Fibroblast of peridontal ligament (primary cell): ENCODE results near the gene SIL1.
"Not testable (repeated sequence)": the region's sequence is repeated elsewhere in the genome, so short reads cannot be mapped to it uniquely, and the experiment has no call there.

Experiments
- DNase-seq: peaks from one replicate; pipeline ENCODE4 v3.0.0-alpha.2; 2010; ENCODE audit errors: extremely low read depth

Gene SIL1

GRCh38 chr5:139177281-139177680 lies 20.9 kb downstream of the SIL1 start:
- DNase-seq = not testable (repeated sequence)

DNA sequence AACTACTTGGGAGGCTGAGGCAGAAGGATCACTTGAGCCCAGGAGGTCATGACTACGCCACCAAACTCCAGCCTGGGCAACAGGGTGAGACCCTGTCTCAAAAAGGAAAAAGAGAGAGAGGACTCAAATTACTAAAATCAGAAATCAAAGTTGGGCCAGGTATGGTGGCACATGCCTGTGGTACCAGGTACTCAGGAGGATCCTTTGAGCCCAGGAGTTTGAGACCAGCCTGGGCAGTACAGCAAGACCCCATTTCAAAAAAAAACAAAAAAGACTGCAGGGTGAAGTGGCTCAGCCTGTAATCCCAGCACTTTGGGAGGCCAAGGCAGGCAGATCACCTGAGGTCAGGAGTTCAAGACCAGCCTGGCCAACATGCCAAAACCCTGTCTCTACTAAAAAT lies 23.8 kb downstream of the SIL1 start:
- not testable (repeated sequence) for DNase-seq

DNA sequence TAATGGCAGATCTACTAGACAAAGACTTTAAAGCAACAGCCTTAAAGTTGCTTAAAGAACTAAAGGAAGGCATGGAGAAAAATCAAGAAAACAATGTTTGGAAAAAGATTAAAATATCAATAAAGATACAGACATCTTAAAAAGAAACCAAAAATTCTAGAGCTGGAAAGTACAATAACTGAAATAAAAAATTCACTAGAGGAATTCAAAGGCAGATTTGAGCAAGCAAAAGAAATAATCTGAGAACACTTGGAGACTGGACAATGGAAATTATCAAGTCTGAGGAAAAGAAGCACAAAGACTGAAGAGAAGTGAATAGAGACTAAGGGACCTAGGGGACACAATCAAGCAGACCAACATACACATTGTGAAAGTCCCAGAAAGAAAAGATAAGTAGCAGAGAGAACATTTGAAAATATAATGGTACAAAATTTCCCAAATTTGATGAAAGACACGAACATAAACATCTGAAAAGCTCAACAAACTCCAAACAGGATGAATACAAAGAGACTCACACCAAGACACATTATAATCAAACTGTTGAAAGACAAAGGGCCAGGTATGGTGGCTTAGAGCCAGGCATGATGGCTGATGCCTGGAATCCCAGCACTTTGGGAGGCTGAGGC lies 26.3 kb downstream of the SIL1 start:
- peak; percentile 19 for DNase-seq

DNA sequence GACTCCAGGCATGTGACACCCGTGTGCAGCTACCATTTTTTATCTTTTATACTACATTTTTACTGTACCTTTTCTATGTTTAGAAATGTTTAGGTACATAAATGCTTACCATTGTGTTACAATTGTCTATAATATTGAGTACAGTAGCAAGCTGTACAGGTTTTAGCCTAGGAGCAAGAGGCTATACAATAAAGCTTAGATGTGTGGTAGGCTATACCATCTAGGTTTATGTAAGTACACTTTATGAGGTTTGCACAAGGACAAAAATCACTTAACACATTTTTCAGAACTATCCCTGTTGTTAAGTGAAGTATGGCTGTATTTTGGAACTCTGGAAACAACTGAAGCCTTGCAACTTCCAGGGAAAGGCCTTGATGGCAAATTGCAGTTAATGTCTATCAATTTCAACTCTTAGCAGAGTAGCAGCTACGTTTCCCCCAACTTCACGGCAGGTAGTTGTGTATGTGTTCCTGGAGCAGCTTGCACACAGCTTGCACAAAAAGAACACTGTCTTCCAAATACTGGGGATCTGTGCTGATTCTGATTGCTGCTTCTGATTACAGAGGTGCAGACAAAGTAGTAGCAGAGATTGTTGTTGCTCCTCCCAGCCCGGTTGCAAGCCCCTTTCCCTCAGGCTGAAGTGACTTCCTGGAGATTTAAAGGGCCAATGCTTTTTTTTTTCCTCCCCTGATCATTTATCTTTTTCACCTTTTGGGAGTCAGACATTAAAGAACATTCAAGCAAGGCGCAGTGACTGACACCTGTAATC lies 30.0 kb downstream of the SIL1 start:
- DNase-seq = peak; percentile 11

- DNase-seq = no peak
Observed at GRCh38 chr5:139167533-139167932, 30.6 kb downstream of the SIL1 start.

DNA sequence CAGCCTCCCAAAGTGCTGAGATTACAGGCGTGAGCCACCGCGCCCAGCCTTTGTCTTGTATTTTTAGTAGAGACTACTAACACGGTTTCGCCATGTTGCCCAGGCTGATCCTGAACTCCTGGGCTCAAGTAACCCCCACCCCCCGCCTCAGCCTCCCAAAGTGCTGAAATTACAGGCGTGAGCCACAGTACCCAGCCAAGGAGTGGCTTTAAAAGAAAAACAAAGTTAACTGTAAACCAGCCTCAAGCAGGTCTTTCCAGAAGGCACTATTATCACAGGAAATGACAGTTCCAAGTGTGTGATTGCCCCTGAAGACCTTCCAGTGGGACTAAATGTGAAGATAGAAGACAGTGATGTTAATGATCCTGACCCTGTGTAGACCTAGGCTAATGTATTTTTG lies 31.1 kb downstream of the SIL1 start:
- no peak for DNase-seq

GRCh38 chr5:139164897-139165296 lies 33.3 kb downstream of the SIL1 start:
- not testable (repeated sequence) for DNase-seq

GRCh38 chr5:139164020-139164419 lies 34.1 kb downstream of the SIL1 start:
- no peak for DNase-seq

DNA sequence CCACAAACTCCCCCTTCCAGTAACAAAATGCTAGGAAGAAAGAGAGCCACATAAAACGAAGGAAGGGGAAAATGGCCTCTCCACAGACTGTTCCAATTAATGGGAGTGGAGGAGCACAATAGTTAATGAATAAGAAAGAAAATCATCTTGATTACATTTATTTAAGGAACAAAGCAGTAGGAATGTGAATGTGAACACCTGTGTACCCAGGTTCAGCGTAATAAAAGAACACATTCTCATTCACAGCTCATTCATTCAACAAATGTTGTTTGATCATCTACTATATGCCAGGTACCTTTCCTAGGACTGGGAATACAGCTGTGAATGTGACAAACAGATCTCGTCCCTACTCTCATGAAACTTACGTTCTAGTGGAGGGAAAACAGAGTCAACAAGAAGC lies 35.7 kb downstream of the SIL1 start:
- no peak for DNase-seq

- DNase-seq = no peak
Observed at GRCh38 chr5:139158791-139159190, 39.4 kb downstream of the SIL1 start.

DNA sequence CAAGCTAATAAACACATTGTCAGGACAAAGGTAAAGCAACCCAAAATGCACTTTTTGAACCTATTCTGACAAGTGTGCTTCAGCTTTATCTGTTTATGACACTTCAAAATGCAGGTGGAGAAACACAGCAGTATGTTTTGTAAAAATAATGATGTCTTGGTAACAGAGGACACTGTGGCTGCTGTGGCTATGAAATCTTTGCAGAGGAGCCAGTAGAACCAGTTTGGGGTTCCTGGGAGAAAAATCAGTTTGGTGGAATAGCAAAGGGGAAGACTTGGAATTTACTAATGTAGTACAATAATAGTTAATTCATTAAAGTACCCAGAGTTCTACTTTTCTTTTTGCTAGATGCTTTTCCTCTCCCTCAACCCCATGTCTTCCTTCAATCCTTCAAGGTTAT lies 40.6 kb downstream of the SIL1 start:
- no peak for DNase-seq

DNA sequence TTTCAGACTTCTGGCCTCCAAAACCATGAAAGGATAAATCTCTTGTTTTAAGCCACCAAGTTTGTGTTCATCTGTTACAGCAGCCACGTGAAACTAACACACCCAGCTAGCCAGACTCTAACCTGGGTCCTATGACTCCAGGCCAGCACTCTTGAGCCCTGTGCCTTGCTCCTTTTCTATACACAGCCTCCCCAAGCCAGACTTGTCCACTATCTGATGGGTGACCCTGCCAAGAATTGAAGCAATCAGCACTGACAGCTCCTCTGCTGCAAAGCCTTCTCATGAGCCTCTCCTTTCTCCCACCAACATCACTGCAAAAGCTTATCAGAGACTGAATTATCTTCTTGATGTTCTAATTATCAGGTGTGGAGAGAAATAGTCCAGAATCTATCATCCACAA lies 41.4 kb downstream of the SIL1 start:
- DNase-seq = no peak

- DNase-seq = no peak
Observed at GRCh38 chr5:139155333-139155732, 42.8 kb downstream of the SIL1 start.

DNA sequence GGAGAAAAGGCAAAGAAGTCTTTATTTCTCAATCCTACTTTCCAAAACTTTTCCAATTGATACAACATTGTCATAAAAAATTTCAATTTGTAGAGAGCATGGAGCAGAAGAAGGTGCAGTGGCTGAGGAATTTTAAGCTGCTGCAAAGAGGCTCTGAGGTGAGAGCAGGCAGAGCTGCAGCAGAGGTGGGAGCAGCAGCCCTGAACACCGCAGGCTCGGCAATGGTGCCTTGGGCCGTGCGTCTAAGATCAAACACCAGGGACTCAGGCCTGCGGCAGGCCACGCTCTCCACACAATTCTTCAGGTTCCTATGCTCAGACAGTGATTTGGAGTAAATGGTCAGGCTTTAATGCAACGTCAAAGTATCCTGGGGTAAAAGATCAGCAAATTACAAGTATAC lies 46.3 kb downstream of the SIL1 start:
- no peak for DNase-seq

DNA sequence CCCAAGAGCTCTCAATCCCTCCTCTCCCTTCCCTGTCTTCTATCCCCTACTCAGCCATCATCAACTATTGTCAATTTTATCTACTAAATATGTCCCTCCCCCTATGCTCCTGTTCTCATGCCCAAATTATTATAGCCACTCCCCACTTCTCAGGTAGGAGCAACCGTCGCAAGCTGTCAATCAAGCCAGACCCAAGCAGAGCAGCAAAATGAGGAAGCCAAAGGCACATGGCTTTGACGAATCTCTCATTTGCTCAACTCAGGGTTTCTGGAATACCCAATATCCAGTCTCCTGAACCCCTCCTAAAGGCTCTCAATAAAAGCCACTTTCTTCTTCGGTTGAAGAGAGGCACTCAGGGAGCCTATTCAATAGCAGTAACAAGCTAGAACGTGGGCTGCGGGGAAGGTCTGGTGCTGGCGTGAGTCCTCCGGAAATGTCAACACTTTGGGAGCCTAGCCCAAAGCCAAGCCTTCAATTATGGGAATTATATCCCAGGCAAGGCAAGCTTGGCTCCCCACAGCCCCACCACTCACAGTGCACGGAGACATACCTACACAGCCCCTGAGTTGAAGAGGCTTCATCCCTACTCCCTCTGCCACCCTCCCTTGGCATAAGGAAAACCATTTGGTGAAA lies 47.7 kb downstream of the SIL1 start:
- DNase-seq = no peak

- peak; percentile 60 for DNase-seq
Observed at GRCh38 chr5:139149477-139150199, 48.5 kb downstream of the SIL1 start.

DNA sequence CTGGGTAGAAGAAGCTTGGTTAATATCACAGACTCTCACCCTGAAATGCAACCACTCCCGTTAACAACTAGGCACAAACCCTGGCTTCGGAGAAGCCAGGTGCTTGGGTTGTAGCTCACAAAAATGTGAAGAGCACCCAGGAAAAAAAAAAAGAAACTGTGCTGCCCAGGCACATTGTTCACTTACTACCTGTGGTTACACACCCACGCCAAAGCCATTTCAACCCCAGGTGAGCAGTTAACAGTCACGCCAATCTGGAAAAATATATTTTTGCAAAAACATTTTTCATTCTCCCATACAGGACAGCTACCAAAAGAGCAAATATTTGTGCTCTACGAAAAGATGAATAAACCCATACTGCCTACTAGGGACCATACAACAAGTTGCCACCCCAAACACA lies 49.2 kb downstream of the SIL1 start:
- DNase-seq = no peak

- no peak for DNase-seq
Observed at GRCh38 chr5:139148306-139148705, 49.9 kb downstream of the SIL1 start.

GRCh38 chr5:139147483-139148087 lies 50.6 kb downstream of the SIL1 start:
- peak; percentile 54 for DNase-seq

DNA sequence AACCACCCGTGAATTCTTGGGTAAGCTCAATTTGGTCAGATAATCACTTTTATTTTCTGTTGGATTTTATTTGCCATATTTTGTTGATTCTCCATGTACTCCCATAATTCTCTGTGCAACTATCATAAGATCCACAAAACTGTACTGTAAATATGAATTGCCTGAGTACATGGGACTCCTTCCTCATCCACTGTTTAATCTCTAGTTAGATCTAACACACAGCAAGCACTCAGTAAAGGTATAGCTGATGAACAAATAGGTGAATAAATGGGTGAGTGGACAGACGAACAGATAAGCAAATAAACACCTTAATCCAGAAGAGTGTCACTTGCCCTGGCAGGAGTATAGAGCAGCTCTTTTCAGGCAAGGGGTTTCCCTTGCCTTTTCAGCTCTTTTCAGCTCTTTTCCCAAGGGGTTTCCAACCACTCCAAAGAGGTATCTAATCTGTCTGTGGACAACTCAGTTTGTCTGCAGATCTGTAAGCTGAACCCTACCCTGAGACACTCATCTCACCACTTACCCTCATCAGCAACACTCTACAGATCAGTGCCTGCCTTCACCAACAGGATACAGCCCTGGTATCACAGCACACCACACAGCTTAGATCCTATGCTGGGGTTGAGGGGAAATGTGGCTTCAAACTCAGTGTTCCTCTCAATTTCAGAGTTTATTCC lies 51.2 kb downstream of the SIL1 start:
- DNase-seq = no peak

GRCh38 chr5:139141446-139142204 lies 56.5 kb downstream of the SIL1 start:
- peak; percentile 93 for DNase-seq
